GM10248 (cell line): ENCODE data around the gene PXDN.

Experiments
- CTCF ChIA-PET: fragments of 300-600 bp; sonication (Branson Sonifier 250); formaldehyde crosslinking; extraction: SDS; loops from one replicate; lab custom pipeline; 2021; ENCODE audit warnings: antibody characterized with exemption; lab: Yijun Ruan, JAX
- POLR2A ChIA-PET: fragments of 350-650 bp; sonication (Branson Sonifier 250); formaldehyde crosslinking; extraction: SDS; loops from one replicate; lab custom pipeline; 2020; ENCODE audit warnings: antibody characterized with exemption; lab: Yijun Ruan, JAX
- DNase-seq: peaks from one replicate; pipeline ENCODE4 v3.0.0; 2012; ENCODE audit errors: extremely low spot score
- TF ChIP-seq, protein P1 (sequence below): IDR thresholded peaks from 2 replicates; pipeline ENCODE4 v1.5.1; 2012; ENCODE audit warnings: mild to moderate bottlenecking, low read depth; ENCODE audit errors: extremely low read depth, missing control alignments, control extremely low read depth

PXDN gene

DNA sequence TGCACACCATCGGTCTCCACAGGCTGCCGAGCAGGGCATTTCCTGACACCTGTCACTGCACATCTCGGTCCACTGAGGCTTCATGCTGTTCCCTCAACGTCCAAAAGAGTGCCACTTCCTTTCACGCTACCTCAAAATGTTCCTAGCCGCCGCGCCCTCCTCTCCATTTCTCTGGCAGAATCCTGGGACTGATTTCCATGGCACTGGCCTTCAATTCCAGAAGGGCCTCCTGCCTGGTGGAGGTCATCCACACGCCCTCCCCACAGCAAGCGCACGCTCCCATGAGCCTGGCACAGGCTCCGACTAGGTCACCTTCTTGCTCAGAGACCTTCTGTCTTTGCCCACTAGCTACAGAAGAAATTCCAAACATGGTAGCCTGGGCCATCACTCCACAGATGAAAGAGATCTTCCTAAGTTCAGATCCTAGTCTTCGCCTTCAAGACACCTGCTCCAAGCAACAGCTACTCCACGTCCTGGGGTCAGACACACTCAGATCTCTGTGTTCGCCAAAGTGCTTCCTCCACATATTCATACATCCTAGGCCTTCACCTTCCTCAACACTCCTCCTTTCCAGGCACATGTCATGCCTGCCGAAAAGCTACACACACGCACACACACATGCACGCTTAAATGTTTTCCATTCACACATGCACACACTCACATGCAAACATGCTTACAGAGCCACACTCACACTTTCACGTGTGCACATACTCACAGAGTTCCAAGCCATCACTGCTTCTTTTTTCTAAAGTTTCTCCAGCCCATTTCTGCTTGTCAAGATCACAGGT, 94.0 kb downstream of the PXDN start:
- TF ChIP-seq, protein P1, sequence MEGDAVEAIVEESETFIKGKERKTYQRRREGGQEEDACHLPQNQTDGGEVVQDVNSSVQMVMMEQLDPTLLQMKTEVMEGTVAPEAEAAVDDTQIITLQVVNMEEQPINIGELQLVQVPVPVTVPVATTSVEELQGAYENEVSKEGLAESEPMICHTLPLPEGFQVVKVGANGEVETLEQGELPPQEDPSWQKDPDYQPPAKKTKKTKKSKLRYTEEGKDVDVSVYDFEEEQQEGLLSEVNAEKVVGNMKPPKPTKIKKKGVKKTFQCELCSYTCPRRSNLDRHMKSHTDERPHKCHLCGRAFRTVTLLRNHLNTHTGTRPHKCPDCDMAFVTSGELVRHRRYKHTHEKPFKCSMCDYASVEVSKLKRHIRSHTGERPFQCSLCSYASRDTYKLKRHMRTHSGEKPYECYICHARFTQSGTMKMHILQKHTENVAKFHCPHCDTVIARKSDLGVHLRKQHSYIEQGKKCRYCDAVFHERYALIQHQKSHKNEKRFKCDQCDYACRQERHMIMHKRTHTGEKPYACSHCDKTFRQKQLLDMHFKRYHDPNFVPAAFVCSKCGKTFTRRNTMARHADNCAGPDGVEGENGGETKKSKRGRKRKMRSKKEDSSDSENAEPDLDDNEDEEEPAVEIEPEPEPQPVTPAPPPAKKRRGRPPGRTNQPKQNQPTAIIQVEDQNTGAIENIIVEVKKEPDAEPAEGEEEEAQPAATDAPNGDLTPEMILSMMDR = no peak
- no peak for DNase-seq
- ChIA-PET CTCF (no interaction called here), POLR2A (no interaction called here)

DNA sequence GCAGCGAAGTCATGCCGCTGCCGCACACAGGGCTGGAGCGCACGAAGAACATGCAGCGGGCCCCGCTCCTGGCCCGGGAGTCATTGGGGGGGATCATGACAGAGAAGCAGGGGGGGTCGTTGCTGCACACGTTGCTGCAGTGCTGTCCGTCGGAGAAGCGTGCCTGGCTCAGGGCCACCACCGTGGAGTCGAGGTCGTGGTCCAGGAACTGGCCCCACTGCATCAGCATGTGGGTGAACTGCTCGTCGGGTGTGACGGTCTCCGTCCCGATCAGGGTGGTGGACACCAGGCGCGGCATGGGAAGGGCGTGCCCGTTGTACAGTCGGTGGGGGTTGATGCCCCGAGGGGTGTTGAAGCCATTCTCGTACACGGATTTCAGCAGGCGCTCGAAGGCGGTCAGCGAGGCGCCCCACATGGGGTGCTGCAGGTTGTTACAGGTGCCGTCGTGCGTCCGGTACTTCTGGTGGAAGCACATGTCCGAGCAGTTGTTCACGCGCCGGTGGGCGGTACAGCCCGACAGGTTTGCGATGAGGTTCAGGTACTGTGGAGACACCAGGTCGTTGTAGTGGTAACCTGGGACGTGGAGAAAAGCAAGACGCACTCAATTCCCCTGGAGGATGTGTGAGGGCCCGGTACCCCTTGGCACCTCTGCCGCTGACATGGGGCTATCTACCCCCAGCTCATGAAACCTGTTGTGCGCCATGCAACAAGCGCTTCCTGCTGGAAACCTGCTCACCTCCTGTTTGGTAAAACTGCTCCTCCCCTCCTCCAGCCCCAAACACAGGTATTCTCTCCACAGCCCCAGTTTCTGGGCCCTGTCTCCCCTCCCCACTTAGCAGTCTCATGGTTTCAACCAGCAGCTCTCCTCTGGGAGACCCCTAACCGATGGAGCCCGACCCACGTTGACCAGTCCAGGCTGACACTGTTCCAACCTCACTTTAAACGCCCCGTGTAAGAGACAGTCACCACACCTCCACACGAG, 94.9 kb downstream of the PXDN start:
- TF ChIP-seq, protein P1 = no peak
- ChIA-PET POLR2A (no interaction called here), CTCF (no interaction called here)
- DNase-seq = no peak

DNA sequence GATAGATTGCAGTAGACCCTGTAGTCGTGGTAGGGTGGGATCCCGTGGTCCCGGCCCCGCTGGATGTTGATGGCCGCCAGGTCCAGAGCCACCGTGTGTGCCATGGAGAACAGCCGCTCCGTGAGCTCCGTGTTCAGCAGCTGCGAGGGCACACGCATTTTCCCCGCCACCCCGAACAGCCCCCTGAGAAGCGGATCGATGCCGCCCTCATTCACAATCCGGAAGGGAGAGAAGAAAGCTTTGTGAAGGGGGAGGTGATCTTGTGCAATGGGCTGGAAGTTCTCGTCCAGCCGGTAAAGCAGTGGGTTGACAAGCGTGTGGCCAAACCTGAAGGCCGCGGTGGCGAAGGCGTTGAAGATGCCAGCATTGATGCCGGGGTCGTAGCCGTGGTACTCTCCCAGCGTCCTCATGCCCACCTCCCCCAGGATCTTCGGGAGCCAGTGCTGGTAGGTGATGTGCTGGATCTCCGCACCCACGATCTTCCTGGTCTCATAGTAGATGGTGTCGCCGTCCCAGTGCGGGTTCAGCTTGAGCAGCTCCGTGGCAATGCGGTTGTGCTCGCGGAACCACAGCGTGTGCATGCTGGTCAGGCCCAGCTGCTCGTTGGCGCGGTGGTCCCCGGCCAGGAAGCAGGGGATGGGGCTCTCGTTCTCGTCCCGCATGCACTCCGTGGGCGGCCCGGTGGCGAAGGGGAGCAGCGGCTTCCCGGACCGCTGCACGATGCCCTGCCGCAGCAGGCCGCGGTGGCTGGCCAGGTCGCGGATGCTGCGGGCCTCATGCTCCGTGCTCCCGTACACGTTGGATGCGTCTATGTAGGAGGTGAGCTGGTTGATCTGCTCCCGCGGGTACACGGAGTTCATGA, 95.8 kb downstream of the PXDN start:
- ChIA-PET POLR2A (no interaction called here), CTCF (interaction anchor here (1.2 kb wide), 1 partner anchor 22 kb away, joined by 4 read pairs; no protein-coding TSS in a partner anchor)
- DNase-seq = no peak
- TF ChIP-seq, protein P1 = no peak

DNA sequence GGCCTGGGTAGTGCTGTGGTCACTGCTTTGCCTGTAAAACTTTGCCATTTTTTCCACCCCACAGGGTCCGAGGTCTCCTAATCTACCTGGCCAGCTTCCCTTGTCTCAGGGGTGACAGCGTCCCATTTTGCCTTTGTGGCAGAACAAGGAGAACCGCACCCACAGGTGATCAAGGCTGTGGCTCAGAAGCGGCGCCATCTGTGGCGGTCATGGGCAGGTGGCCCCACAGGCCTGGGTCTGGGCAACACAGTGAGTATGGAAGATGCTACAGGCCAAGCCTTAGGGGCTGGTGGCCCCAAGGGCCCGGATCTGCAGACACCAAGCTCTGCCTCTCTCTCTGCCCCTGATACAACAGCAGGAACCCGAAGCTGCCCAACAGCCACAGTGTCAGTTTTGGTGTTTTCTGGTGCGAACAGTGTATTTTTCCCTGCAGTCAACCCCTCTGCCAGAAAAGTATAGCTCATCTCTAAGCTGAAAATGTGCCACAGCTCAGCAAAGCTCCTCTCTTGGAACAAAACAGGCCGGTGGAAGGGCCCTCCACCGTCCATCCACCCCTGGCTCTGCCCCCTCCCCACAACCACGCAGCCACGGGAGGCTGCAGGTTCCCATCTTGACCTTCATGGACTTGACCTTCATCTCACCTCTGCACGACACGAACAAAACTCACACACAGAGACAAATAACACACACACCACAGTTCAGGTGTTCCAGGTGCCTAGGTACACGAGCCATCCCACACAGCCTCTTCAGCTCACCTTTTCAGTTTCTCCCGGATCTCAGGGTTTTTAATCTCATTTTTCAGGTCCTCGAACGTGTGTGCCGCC, 96.7 kb downstream of the PXDN start:
- ChIA-PET POLR2A (no interaction called here), CTCF (interaction anchor here (1.1 to 1.2 kb wide), 2 partner anchors 23 to 49 kb away, joined by 3 to 4 read pairs; no protein-coding TSS in a partner anchor)
- TF ChIP-seq, protein P1 = no peak
- no peak for DNase-seq

DNA sequence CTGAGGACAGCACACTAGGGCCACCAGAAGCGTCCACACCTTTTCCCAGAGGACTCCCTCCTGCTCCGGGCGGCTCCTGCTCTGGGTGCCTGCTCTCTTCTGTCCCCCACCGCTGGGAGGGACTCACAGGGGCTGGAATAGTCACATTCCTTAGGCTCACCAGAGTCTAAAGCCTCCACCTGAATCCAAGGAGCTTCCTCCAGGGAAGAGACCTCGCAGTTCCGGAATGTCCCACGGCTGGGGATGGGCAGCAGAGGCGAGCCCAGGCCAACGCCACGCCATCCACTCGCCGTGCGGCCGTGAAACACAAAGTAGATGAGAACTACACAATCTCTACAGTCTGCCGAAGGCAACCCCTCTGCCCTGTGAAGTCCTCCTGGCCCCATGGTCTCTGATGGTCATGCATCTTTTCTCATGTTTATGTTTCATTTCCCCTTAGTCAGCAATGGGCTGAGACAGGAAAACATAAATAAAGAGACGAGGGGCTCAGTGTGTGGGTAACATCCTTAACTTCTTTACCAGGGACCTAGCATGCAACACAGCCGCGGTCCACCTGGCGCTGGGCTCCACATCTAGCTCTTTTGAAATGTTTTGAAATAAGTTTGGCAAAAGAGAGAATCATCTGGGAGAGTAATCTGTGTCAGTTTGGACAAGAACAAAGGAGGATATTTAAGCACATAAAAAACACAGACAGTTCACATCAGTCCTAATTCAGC, 98.4 kb downstream of the PXDN start:
- CTCF ChIA-PET = no interaction called here
- POLR2A ChIA-PET = no interaction called here
- TF ChIP-seq, protein P1 = no peak
- DNase-seq = no peak
